Measurements from ENCODE around the gene SPOCK1. TPM values are rescaled to one million over a fixed set of nuclear protein-coding genes. Genes with fewer than 3 reads are reported as not detected.

SPOCK1 gene
- total and polyA plus RNA-seq, 2 of the 4 experiments (the other 2 are of a cell fraction) = 5.0 to 20.3 TPM

DNA sequence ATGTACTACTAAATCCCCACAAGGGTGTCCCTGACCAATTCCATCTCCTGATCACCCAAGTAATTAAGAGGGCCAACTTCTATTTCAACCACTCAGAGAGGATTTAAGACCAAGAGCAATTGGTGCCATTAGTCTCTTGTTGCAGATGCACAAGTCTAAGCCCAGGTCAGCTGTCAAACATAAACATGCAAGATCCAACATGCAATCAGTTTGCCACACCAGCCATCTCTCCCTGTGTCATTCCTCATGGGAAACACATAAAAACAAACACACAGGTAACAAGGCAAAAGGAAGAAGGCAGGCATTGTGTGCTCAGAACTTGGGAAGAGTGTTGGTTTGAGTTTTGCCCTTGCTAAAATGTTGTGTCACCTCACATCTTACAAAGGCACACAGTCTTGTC is 139.2 kb downstream of the SPOCK1 start:
- TF ChIP-seq, protein P1, sequence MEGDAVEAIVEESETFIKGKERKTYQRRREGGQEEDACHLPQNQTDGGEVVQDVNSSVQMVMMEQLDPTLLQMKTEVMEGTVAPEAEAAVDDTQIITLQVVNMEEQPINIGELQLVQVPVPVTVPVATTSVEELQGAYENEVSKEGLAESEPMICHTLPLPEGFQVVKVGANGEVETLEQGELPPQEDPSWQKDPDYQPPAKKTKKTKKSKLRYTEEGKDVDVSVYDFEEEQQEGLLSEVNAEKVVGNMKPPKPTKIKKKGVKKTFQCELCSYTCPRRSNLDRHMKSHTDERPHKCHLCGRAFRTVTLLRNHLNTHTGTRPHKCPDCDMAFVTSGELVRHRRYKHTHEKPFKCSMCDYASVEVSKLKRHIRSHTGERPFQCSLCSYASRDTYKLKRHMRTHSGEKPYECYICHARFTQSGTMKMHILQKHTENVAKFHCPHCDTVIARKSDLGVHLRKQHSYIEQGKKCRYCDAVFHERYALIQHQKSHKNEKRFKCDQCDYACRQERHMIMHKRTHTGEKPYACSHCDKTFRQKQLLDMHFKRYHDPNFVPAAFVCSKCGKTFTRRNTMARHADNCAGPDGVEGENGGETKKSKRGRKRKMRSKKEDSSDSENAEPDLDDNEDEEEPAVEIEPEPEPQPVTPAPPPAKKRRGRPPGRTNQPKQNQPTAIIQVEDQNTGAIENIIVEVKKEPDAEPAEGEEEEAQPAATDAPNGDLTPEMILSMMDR (conservative IDR thresholded peaks at IDR 0.05; ENCODE audit: low read depth, low read length) = no peak
- TF ChIP-seq SMC3 (IDR thresholded peaks at IDR 0.05; ENCODE audit: low read depth, low read length) = no peak
- TF ChIP-seq FOS (IDR thresholded peaks at IDR 0.05; ENCODE audit: low read depth, low read length) = no peak
- TF ChIP-seq, protein P2, sequence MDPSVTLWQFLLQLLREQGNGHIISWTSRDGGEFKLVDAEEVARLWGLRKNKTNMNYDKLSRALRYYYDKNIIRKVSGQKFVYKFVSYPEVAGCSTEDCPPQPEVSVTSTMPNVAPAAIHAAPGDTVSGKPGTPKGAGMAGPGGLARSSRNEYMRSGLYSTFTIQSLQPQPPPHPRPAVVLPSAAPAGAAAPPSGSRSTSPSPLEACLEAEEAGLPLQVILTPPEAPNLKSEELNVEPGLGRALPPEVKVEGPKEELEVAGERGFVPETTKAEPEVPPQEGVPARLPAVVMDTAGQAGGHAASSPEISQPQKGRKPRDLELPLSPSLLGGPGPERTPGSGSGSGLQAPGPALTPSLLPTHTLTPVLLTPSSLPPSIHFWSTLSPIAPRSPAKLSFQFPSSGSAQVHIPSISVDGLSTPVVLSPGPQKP (IDR thresholded peaks at IDR 0.05; ENCODE audit: borderline replicate concordance, low read depth, low read length) = no peak
- TF ChIP-seq MXI1 (IDR thresholded peaks at IDR 0.05; ENCODE audit: borderline replicate concordance, low read depth, low read length) = no peak
- TF ChIP-seq POLR2A (IDR thresholded peaks at IDR 0.05; ENCODE audit: low read depth, low read length) = no peak
- TF ChIP-seq MAZ (IDR thresholded peaks at IDR 0.05; ENCODE audit: borderline replicate concordance, low read depth, low read length) = no peak
- TF ChIP-seq RFX5 (IDR thresholded peaks at IDR 0.05; ENCODE audit: low read depth, low read length) = no peak
- no peak for TF ChIP-seq RAD21 (IDR thresholded peaks at IDR 0.05; ENCODE audit: low read length)
- no peak for ATAC-seq (ENCODE audit: low read depth)
- Histone ChIP-seq H3K18ac (ENCODE audit: low read depth, low read length) (no peak overlapping the region), H3K14ac (replicated peaks; ENCODE audit: low read depth, low read length) (no peak overlapping the region), H2AFZ (replicated peaks; ENCODE audit: low read length, poor library complexity) (no peak overlapping the region), H3K4me1 (ENCODE audit: control insufficient read depth, insufficient read depth, low read length) (no peaks in the 10 kb centered on the region), H3K9ac (ENCODE audit: low read depth, low read length) (no peak overlapping the region), H3K9me1 (ENCODE audit: insufficient read depth, low read length) (no peaks in the 10 kb centered on the region), H3K4me2 (ENCODE audit: low read depth, low read length) (no peak overlapping the region), H3K79me1 (ENCODE audit: low read depth in 1 of 2, low read length in 2 of 2) (no peaks in the 10 kb centered on the region), H3K4ac (ENCODE audit: low read depth, low read length) (no peak overlapping the region), H3K23ac (ENCODE audit: low read depth, low read length) (no peak overlapping the region), H2BK20ac (ENCODE audit: low read depth, low read length) (no peak overlapping the region), H4K8ac (ENCODE audit: low read depth in 2 of 2, low read length in 2 of 2) (no peak overlapping the region), H2AK5ac (ENCODE audit: low read depth, low read length) (no peak overlapping the region), H3K27ac (ENCODE audit: insufficient read depth, low read length) (no peak overlapping the region), H4K91ac (ENCODE audit: insufficient read depth, low read depth, low read length) (no peak overlapping the region), H2BK15ac (ENCODE audit: low read depth, low read length) (no peak overlapping the region), H3K27me3 (ENCODE audit: control insufficient read depth, insufficient read depth, low read length) (no peaks in the 10 kb centered on the region), H2AK9ac (replicated peaks; ENCODE audit: low read depth, low read length, poor library complexity) (no peak overlapping the region), H4K5ac (ENCODE audit: low read depth, low read length) (no peak overlapping the region), H2BK120ac (ENCODE audit: low read depth, low read length) (no peak overlapping the region), H2BK5ac (ENCODE audit: low read depth, low read length, poor library complexity, severe bottlenecking) (no peak overlapping the region), H3K9me3 (ENCODE audit: control insufficient read depth, insufficient read depth, low read length) (no peaks in the 10 kb centered on the region), H4K20me1 (ENCODE audit: insufficient read depth, low read length) (no peaks in the 10 kb centered on the region), H3K56ac (ENCODE audit: extremely low read depth, insufficient read depth, low read length) (no peak overlapping the region), H3K4me3 (ENCODE audit: insufficient read depth, low read depth, low read length) (no peak overlapping the region), H3K36me3 (ENCODE audit: control insufficient read depth, insufficient read depth, low read length) (no peaks in the 10 kb centered on the region)
- ChIA-PET POLR2A (ENCODE audit: unreplicated experiment) (no interaction called here), CTCF (no interaction called here)
- intact Hi-C loops (cut with micrococcal nuclease) (no loop called here), dilution Hi-C loops (cut with HindIII; ENCODE audit: low sequenced_read_pairs, unreplicated experiment) (no loop called here), in situ Hi-C loops (cut with MboI; ENCODE audit: low sequenced_read_pairs) (no loop called here)
- no peak for DNase-seq
- no TSS peak for BruUV-seq (replicated peaks)

Data from IMR-90 (cell line).